LNCAP (cell line): ENCODE measurements around the gene OR1J2.

ENCODE experiments used
- TF ChIP-seq, protein P1 (sequence below): fragments of 450-650 bp; IDR thresholded peaks from 2 replicates; pipeline ENCODE4 v1.5.1; 2017; ENCODE audit warnings: mild to moderate bottlenecking

Gene OR1J2

DNA sequence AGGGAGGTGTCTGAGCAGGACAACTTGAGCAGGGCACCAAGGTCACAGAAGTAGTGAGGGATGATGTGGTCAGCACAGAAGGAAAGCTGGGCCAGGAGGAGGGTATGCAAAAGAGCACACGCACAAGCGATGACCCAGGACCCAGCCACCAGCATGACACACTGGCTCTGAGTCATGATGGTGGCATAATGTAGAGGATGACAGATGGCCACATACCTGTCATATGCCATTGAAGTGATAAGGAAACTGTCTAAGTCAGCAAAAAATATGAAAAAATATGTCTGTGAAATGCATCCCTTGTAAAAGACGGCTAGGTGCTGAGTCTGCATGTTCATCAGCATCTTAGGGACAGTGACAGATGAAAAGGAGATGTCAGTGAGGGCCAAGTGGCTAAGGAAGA, 33.3 kb upstream of the OR1J2 start:
- TF ChIP-seq, protein P1, sequence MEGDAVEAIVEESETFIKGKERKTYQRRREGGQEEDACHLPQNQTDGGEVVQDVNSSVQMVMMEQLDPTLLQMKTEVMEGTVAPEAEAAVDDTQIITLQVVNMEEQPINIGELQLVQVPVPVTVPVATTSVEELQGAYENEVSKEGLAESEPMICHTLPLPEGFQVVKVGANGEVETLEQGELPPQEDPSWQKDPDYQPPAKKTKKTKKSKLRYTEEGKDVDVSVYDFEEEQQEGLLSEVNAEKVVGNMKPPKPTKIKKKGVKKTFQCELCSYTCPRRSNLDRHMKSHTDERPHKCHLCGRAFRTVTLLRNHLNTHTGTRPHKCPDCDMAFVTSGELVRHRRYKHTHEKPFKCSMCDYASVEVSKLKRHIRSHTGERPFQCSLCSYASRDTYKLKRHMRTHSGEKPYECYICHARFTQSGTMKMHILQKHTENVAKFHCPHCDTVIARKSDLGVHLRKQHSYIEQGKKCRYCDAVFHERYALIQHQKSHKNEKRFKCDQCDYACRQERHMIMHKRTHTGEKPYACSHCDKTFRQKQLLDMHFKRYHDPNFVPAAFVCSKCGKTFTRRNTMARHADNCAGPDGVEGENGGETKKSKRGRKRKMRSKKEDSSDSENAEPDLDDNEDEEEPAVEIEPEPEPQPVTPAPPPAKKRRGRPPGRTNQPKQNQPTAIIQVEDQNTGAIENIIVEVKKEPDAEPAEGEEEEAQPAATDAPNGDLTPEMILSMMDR, result no peak

- TF ChIP-seq, protein P1, result no peak
Observed at GRCh38 chr9:122477826-122478225, 32.8 kb upstream of the OR1J2 start, which contains the start of gene OR1J1. Gene OR1J1, minus strand, starts transcription at chr9:122477926. Its CDS starts 0 bp downstream, at chr9:122477926.

- TF ChIP-seq, protein P1, result no peak
Observed at GRCh38 chr9:122479062-122479461, 31.5 kb upstream of the OR1J2 start.

DNA sequence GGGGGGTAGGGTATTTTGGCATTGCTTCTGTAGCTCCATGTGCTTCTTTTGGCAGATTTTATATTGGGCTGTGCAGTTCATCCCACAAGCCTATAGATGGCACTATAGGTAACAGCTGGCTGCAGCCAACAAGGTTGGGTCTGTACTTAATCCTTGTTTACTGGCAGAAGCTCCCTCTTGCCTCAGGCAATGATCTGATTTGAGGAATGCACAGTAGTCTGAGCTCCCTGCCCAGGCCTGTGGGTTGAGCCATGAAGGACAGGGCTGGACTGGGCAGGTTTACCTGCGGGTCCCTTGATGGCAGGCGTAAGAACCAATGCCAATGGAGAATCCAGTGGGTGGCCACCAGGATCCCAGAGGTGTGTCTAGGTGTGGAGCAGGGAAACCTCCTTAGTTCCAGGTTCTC, 11.7 kb upstream of the OR1J2 start:
- TF ChIP-seq, protein P1, result peak; percentile 97

GRCh38 chr9:122506964-122507363, 3.6 kb upstream of the OR1J2 start:
- TF ChIP-seq, protein P1, result no peak

- TF ChIP-seq, protein P1, result no peak
Observed at GRCh38 chr9:122518226-122518625, 7.6 kb downstream of the OR1J2 start.

DNA sequence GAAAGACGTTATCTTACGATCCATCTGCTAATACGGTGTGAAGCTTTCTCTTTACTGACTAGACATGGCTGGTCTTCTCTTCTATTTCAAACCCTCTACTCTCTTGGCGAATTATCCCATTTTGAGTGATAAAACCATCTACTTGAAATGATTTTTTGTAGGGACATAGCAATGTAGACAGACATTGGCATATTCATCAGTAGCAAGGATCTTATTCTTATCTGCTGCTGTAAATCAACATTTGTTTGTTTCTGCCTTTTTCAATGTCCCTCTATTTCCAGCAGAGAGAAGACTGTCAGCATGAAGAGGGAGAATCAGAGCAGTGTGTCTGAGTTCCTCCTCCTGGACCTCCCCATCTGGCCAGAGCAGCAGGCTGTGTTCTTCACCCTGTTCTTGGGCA, 8.2 kb downstream of the OR1J2 start, which contains the start of gene OR1J4:
Gene OR1J4 (plus strand): TSS at position 301 of the 400 bp plus-strand sequence. CDS start 0 bp downstream, at position 301.
- TF ChIP-seq, protein P1, result no peak

DNA sequence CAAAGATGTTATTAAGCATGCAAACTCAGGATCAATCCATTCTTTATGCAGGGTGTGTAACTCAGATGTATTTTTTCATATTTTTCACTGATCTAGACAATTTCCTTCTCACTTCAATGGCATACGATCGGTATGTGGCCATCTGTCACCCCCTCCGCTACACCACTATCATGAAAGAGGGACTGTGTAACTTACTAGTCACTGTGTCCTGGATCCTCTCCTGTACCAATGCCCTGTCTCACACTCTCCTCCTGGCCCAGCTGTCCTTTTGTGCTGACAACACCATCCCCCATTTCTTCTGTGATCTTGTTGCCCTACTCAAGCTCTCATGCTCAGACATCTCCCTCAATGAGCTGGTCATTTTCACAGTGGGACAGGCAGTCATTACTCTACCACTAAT, 8.8 kb downstream of the OR1J2 start:
- TF ChIP-seq, protein P1, result no peak
